ENCODE data around the gene TCP1. TPM values are rescaled to one million over a fixed set of nuclear protein-coding genes. Genes with fewer than 3 reads are reported as not detected.

The TCP1 gene
- total and polyA plus RNA-seq, 2 of the 13 experiments (the other 11 are each of a cell fraction or from before 2014, with no cell fraction given), result 116 to 553 TPM

GRCh38 chr6:159762681-159763293 lies 26.6 kb downstream of the TCP1 start (continued):
- no peak for TF ChIP-seq ZNF777 (CRISPR knock-in tag; IDR thresholded peaks at IDR 0.05)
- peak; percentile 90 for TF ChIP-seq MYC (CRISPR knock-in tag; IDR thresholded peaks at IDR 0.05; ENCODE audit: borderline replicate concordance)
- peak; percentile 60; the same call in 1 of the 2 replicates for TF ChIP-seq GFI1 (CRISPR knock-in tag; IDR thresholded peaks at IDR 0.05; ENCODE audit: borderline replicate concordance)
- TF ChIP-seq ZNF883 (CRISPR knock-in tag; IDR thresholded peaks at IDR 0.05; ENCODE audit: not compliant biosample characterization), result no peak
- 0 out of 2 replicates have a peak, but pooled peaks have one; percentile 17 for TF ChIP-seq ZNF44 (CRISPR knock-in tag; IDR thresholded peaks at IDR 0.05)
- TF ChIP-seq UBTF (CRISPR knock-in tag; IDR thresholded peaks at IDR 0.05), result peak; percentile 7; the same call in 1 of the 2 replicates
- TF ChIP-seq STAT5B (CRISPR knock-in tag; IDR thresholded peaks at IDR 0.05), result peak; percentile 46; the same call in 1 of the 2 replicates
- TF ChIP-seq DMTF1 (CRISPR knock-in tag; IDR thresholded peaks at IDR 0.05), result no peak
- no peak for TF ChIP-seq ZNF660 (CRISPR knock-in tag; IDR thresholded peaks at IDR 0.05; ENCODE audit: borderline replicate concordance, low read depth)
- TF ChIP-seq PCBP2 (optimal IDR thresholded peaks at IDR 0.05; ENCODE audit: low read depth, low read length, poor library complexity, severe bottlenecking), result no peak
- 0 out of 2 replicates have a peak, but pooled peaks have one; percentile 20 for TF ChIP-seq TMF1 (CRISPR knock-in tag; IDR thresholded peaks at IDR 0.05; ENCODE audit: low read depth)
- TF ChIP-seq PHF21A (CRISPR knock-in tag; IDR thresholded peaks at IDR 0.05), result peak; percentile 72; the same call in 1 of the 2 replicates
- no peak for TF ChIP-seq ZNF839 (CRISPR knock-in tag; IDR thresholded peaks at IDR 0.05; ENCODE audit: borderline replicate concordance)
- 0 out of 2 replicates have a peak, but pooled peaks have one; percentile 38 for TF ChIP-seq ADNP (CRISPR knock-in tag; IDR thresholded peaks at IDR 0.05)
- no peak for TF ChIP-seq ZNF326 (CRISPR knock-in tag; IDR thresholded peaks at IDR 0.05; ENCODE audit: borderline replicate concordance)
- TF ChIP-seq ZNF337 (CRISPR knock-in tag; IDR thresholded peaks at IDR 0.05; ENCODE audit: borderline replicate concordance, low read depth), result peak; percentile 78; the same call in 1 of the 2 replicates
- TF ChIP-seq EHMT2 (IDR thresholded peaks at IDR 0.05; ENCODE audit: borderline replicate concordance, low read depth, low read length), result no peak
- no peak for TF ChIP-seq MAZ (IDR thresholded peaks at IDR 0.05; ENCODE audit: borderline replicate concordance, low read depth, low read length)
- no peak; the same call in 1 of the 2 replicates for TF ChIP-seq MAZ (CRISPR knock-in tag; IDR thresholded peaks at IDR 0.05; ENCODE audit: low read depth)
- no peak for TF ChIP-seq ZNF256 (CRISPR knock-in tag; conservative IDR thresholded peaks at IDR 0.05)
- no peak for TF ChIP-seq ZNF546 (CRISPR knock-in tag; conservative IDR thresholded peaks at IDR 0.05)
- TF ChIP-seq TFE3 (CRISPR knock-in tag; IDR thresholded peaks at IDR 0.05), result peak; percentile 82
- TF ChIP-seq BCL6 (CRISPR knock-in tag; IDR thresholded peaks at IDR 0.05), result peak; percentile 77
- TF ChIP-seq ZNF563 (CRISPR knock-in tag; IDR thresholded peaks at IDR 0.05), result no peak; the same call in none of the 2 replicates
- peak; percentile 26 for TF ChIP-seq U2AF1 (optimal IDR thresholded peaks at IDR 0.05; ENCODE audit: low read depth, low read length)

All from HepG2 (cell line).